Activated T-cell treated with anti-CD3 and anti-CD28 coated beads, Interleukin-2, amount 50 U/mL, for 72 hours (primary cell): Measurements from ENCODE around the gene KCNK17. TPM values are rescaled to one million over a fixed set of nuclear protein-coding genes. Genes with fewer than 3 reads are reported as not detected.
A peak's percentile ranks its signal among the peaks of the same experiment; 100 is the strongest.

Experiments
- ATAC-seq, 2 donors: fragments of 150-1000 bp; cut with Tn5 transposase; replicated peaks in 1 of 2; 2 replicates each; pipeline ENCODE4 v1.10.0; 2021; ENCODE audit warnings: moderate library complexity in 2 of 2, mild to moderate bottlenecking in 1 of 2
- DNase-seq, 2 donors: peaks; one replicate each; pipeline ENCODE4 v3.0.0; 2021 to 2022; ENCODE audit warnings: mixed read lengths in 1 of 2
- H3K27ac Mint-ChIP-seq: one replicate; pipeline ENCODE4 v1.8.0; 2022; ENCODE audit warnings: mild to moderate bottlenecking, moderate library complexity, mixed read lengths
- H3K27me3 Mint-ChIP-seq: one replicate; pipeline ENCODE4 v1.8.0; 2022; ENCODE audit warnings: low read depth, mixed read lengths
- H3K36me3 Mint-ChIP-seq, 2 donors: one replicate each; pipeline ENCODE4 v1.8.0; 2022; ENCODE audit warnings: mixed read lengths in 2 of 2, mild to moderate bottlenecking in 1 of 2; ENCODE audit not compliant: insufficient read depth in 2 of 2
- H3K4me1 Mint-ChIP-seq: one replicate; pipeline ENCODE4 v1.8.0; 2022; ENCODE audit warnings: low read depth, mixed read lengths
- H3K4me3 Mint-ChIP-seq, 2 donors: one replicate each; pipeline ENCODE4 v1.8.0; 2022; ENCODE audit warnings: mild to moderate bottlenecking in 2 of 2, mixed read lengths in 2 of 2, moderate library complexity in 2 of 2
- H3K9me3 Mint-ChIP-seq, 2 donors: one replicate each; pipeline ENCODE4 v1.8.0; 2022; ENCODE audit warnings: mixed read lengths in 2 of 2
- total RNA-seq, 2 donors: library from RNA; stranded (reverse); gene quantifications; one replicate each; pipeline ENCODE4 v1.2.3, GENCODE V29; 2022

Gene KCNK17
- total RNA-seq, 2 donors from 2014 or later: not detected

DNA sequence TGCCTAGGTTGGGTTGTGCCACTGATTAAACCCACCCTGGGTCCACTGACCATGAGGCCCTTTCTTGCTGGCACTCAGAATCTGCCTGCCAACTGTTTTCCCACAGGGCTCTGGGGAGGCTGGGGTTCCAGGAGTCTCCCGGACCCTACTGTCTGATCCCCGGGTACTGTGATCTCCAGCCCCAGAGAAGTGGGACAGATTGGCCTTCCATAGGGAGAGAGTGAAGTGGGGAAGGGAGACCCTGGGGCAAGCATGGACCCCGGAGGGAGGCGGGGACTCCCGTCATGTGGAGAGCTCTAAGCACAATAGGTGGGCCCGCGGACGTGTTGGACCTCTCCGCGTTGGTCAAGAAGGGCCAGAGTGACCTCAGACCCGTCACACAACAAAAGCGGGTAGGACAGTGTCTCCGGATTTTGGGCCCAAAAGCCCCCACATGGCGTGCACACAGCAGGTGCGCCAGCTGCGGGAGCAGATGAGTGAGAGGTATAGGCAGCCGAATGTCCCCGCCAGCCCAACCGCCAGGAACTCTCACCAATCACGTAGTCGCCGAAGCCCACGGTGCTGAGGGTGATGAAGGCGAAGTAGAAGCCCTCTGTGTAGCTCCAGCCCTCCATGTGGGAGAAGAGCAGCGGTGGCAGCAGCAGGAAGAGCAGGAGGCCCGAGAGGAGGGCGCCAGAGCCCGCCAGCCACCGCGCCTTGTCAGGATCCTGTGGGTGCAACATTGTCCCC lies 10.6 kb downstream of the KCNK17 start:
- no peaks in the 10 kb centered on the region for H3K36me3 Mint-ChIP-seq
- H3K4me3 Mint-ChIP-seq: no peak overlapping the region
- no peaks in the 10 kb centered on the region for H3K27me3 Mint-ChIP-seq
- peak; percentile 29 to 32 for ATAC-seq
- no peaks in the 10 kb centered on the region for H3K4me1 Mint-ChIP-seq
- no peak for DNase-seq
- H3K27ac Mint-ChIP-seq: no peak overlapping the region
- no peaks in the 10 kb centered on the region for H3K9me3 Mint-ChIP-seq

DNA sequence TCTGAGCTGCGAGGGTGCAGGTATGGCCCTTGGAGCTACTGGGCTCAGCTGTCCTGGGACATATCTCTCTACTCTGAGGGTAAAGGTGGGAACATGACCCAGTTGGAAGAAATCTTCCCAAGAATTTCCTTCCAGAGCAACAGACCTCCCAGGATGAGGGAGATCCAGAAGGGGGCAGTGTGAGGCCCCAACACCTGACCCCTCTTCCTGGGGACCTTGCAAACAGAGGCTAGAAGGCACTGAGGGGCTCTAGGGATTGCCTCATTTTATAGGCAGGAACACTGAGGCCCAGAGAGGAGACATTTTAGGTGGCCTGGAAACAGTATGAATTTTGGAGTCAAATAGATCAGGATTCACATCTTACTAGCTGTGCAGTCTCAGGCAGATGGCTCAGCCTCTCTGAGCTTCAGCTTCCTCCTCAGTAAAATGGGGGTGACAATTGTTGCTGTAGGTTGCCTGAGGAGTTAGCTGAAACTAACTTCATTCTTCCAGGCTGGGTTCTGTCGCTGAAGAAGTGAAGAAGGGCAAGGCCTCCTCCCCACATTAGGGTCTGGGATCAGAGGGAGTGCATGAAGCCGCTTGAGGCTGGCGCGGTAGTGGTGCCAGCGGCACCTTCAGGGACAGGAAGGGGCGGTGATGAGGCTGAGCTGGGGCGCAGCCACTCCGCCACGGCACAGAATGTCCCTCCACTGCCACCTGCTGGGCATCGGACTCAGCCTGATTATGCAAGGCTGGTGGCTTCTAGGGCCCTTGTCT lies 11.4 kb downstream of the KCNK17 start:
- ATAC-seq: peak; percentile 98
- no peaks in the 10 kb centered on the region for H3K27me3 Mint-ChIP-seq
- no peaks in the 10 kb centered on the region for H3K4me1 Mint-ChIP-seq
- H3K4me3 Mint-ChIP-seq: peak overlapping the region; percentile 58 to 61
- H3K9me3 Mint-ChIP-seq: no peaks in the 10 kb centered on the region
- no peak overlapping the region for H3K27ac Mint-ChIP-seq
- H3K36me3 Mint-ChIP-seq: no peaks in the 10 kb centered on the region
- peak; percentile 90 for DNase-seq

DNA sequence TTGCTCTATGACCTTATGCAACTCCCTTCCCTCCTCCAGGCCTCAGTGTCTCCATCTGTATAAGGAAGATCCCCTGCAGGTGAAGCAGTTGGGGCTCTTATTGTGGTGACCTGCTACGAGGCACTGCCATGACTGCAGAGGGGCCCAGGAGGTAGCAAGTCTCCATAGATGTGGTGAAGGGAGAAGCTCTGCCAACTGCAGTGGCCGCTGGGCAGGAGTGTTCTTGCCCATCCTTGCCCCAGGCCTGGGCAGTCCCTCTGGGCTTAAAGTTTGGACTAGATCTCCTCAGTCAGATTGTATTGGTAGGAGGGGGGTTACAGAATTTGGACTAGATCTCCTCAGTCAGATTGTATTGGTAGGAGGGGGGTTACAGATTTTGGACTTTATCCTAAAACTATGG lies 12.2 kb downstream of the KCNK17 start:
- no peaks in the 10 kb centered on the region for H3K4me1 Mint-ChIP-seq
- H3K36me3 Mint-ChIP-seq: no peaks in the 10 kb centered on the region
- H3K4me3 Mint-ChIP-seq: no peak overlapping the region
- DNase-seq (no peak), ATAC-seq (no peak)
- H3K27ac Mint-ChIP-seq: no peak overlapping the region
- no peaks in the 10 kb centered on the region for H3K9me3 Mint-ChIP-seq
- H3K27me3 Mint-ChIP-seq: no peaks in the 10 kb centered on the region

DNA sequence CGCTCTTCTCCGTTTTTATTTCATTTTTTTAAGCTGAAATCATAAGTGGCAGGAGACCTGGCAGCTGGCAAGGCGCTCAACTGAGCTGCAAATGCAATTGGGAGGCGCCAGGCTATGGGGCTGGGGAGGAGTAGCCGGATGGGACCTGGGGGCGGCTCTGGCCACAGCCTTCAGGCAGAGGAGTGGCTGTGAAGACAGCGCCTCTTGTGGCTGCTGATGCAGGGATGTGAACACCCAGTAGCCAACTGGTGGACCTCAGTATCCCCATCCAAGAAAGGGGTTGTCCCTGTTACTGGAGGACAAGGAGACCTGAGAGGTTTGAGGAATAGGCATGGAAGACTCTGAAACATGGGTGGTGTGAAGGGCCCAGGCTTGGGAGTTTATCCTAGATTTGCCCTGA lies 12.6 kb downstream of the KCNK17 start:
- H3K27ac Mint-ChIP-seq: no peak overlapping the region
- no peaks in the 10 kb centered on the region for H3K36me3 Mint-ChIP-seq
- ATAC-seq (no peak), DNase-seq (no peak)
- no peaks in the 10 kb centered on the region for H3K9me3 Mint-ChIP-seq
- H3K4me1 Mint-ChIP-seq: no peaks in the 10 kb centered on the region
- no peaks in the 10 kb centered on the region for H3K27me3 Mint-ChIP-seq
- no peak overlapping the region for H3K4me3 Mint-ChIP-seq

DNA sequence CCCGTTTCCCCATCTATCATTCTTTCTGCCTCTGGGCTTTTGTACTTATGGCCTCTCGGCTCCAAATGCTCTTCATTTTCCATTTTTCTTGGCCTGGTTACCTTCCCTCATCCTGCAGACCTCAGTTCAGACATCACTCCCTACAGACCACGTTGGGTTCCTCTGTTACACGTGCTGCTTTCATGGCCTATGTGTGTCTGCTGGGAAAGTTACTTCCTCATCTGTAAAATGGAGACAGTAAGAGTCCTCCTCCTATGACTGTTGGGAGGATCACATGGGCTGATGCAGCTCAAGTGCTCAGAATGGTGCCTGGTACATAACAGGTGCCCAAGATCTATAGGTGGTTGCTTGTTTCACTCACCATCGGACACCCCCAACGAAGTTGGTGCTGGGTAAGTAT lies 13.5 kb downstream of the KCNK17 start:
- no peaks in the 10 kb centered on the region for H3K9me3 Mint-ChIP-seq
- no peak overlapping the region for H3K27ac Mint-ChIP-seq
- no peaks in the 10 kb centered on the region for H3K36me3 Mint-ChIP-seq
- no peak overlapping the region for H3K4me3 Mint-ChIP-seq
- DNase-seq (no peak), ATAC-seq (no peak)
- H3K27me3 Mint-ChIP-seq: peaks cover 3% of the 10 kb centered on the region
- H3K4me1 Mint-ChIP-seq: no peaks in the 10 kb centered on the region

- H3K27me3 Mint-ChIP-seq: peaks cover 9% of the 10 kb centered on the region
Observed at GRCh38 chr6:39298061-39298460, 16.2 kb downstream of the KCNK17 start.

DNA sequence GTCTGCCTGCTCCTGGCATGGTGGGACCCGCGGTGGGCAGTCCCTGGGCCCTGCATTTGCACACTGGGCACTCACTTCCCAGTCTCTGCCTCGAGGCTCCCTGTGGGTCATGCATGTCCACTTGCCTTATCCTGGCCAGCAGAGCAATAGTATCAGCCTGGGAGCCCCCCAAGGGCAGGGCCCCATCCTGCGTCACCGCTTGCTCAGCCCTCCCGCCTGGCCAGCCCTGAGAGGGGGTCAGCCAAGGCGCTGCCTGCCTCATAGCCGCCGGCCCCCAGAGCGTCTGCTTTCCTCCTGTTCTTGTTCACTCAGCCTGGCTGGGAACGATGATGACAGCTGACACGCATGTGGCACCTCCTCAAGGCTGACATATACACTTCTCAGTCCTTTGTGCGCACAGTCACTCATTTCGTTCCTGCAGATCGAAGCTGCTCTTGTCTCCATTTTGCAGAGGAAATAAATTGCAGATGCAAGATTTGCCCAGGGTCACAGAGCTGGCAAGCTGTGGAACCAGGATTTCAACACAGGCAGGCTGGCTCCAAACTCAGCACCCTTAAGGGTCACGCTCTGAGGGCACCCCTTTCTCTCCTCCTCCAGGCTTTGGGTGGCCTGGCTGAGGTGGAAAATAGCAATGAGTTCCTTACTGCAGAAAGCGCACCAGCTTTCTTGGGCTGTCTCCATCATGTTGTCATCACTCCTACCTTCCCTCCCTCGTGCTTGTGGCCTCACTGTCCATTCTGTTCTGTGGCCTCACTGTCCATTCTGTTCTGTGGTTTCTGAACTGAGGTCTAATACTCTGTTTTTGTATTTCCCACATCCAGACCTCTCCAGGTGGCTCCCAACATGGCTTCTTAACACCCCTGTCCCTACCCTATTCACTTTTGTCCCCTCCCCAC lies 17.2 kb downstream of the KCNK17 start:
- no peak overlapping the region for H3K27ac Mint-ChIP-seq

More at GRCh38 chr6:39298061-39298460, 16.2 kb downstream of the KCNK17 start:
- no peak overlapping the region for H3K4me3 Mint-ChIP-seq
- DNase-seq (no peak), ATAC-seq (no peak)
- H3K9me3 Mint-ChIP-seq: no peaks in the 10 kb centered on the region
- H3K4me1 Mint-ChIP-seq: peaks cover 7% of the 10 kb centered on the region
- no peaks in the 10 kb centered on the region for H3K36me3 Mint-ChIP-seq
- H3K27ac Mint-ChIP-seq: no peak overlapping the region

DNA sequence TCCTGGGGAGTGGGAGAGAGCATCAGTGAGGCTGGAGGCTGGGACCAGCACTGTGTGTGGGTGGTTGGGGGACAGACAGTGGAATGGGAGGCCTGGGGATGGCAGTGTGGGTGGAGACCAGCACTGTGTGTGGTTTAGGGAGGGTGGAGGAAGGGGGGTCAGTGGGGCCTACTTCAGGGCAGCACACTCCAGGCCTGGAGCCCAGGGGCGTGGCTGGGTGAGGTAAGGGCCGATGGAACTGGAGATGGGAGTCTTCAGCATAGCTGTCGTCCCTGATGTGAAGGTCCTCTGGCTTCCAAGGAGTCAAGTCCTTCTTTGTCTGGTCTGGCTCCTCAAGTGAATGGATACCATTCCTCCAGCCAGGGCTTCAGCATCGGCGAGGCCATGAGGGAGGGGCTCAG lies 18.6 kb downstream of the KCNK17 start:
- no peaks in the 10 kb centered on the region for H3K9me3 Mint-ChIP-seq
- no peak for DNase-seq
- H3K36me3 Mint-ChIP-seq: no peaks in the 10 kb centered on the region
- peaks cover 7% of the 10 kb centered on the region for H3K4me1 Mint-ChIP-seq
- no peak overlapping the region for H3K4me3 Mint-ChIP-seq
- peaks cover 9% of the 10 kb centered on the region for H3K27me3 Mint-ChIP-seq
- ATAC-seq: no peak
- no peak overlapping the region for H3K27ac Mint-ChIP-seq

More for the DNA sequence above, 17.2 kb downstream of the KCNK17 start:
- Mint-ChIP-seq H3K9me3 (no peaks in the 10 kb centered on the region), H3K27me3 (peaks cover 9% of the 10 kb centered on the region), H3K4me3 (no peak overlapping the region), H3K36me3 (no peaks in the 10 kb centered on the region), H3K4me1 (peaks cover 7% of the 10 kb centered on the region)
- ATAC-seq (no peak), DNase-seq (no peak)

- DNase-seq (no peak), ATAC-seq (no peak)
- H3K27ac Mint-ChIP-seq: no peak overlapping the region
- H3K9me3 Mint-ChIP-seq: no peaks in the 10 kb centered on the region
- no peak overlapping the region for H3K4me3 Mint-ChIP-seq
- peaks cover 9% of the 10 kb centered on the region for H3K27me3 Mint-ChIP-seq
- H3K36me3 Mint-ChIP-seq: no peaks in the 10 kb centered on the region
- H3K4me1 Mint-ChIP-seq: peaks cover 7% of the 10 kb centered on the region
Observed at GRCh38 chr6:39294899-39295298, 19.3 kb downstream of the KCNK17 start.

DNA sequence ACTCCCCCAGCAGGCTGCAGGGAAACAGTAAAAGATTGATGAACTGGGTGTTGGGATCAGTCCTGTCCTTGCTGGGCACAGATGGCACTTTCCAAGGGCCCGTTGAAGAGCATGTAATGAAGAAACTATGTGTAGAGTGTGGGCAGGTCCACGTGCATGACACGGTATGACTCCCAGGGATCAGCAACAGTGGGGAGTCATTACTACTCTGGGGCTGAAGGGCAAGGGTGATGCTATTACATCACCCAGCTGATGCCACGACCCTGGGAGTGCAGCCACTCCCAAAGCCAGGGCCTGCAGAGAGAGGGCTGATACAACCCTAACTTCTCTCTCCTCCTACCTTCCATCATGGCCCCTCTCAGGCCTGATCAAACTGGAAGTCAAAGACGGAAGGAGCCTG lies 20.1 kb downstream of the KCNK17 start:
- H3K36me3 Mint-ChIP-seq: no peaks in the 10 kb centered on the region
- DNase-seq (no peak), ATAC-seq (no peak)
- H3K4me3 Mint-ChIP-seq: no peak overlapping the region
- H3K4me1 Mint-ChIP-seq: peaks cover 7% of the 10 kb centered on the region
- no peak overlapping the region for H3K27ac Mint-ChIP-seq
- peaks cover 9% of the 10 kb centered on the region for H3K27me3 Mint-ChIP-seq
- no peaks in the 10 kb centered on the region for H3K9me3 Mint-ChIP-seq

DNA sequence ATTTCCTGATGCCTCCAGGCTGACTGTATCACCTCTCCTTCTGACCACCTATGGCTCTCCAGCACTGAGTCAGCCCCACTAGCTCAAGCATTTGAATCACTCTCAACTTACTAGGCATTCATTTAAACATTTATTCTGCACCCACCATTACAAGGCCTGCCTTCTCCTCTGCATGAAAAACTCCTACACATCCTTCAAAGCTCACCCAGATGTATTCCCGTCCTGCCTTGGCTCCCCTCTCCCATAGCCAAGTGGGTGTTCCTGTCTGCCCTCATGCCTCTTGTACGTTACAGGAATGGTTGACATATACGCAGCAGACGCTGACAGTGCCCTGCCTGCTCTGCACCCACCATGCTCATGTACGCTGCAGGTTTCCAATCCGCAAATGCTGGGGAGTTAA lies 21.6 kb downstream of the KCNK17 start:
- Mint-ChIP-seq H3K27ac (no peak overlapping the region), H3K9me3 (no peaks in the 10 kb centered on the region), H3K4me1 (peaks cover 7% of the 10 kb centered on the region), H3K36me3 (no peaks in the 10 kb centered on the region), H3K4me3 (no peak overlapping the region), H3K27me3 (peaks cover 14% of the 10 kb centered on the region)
- ATAC-seq: no peak
- no peak for DNase-seq

DNA sequence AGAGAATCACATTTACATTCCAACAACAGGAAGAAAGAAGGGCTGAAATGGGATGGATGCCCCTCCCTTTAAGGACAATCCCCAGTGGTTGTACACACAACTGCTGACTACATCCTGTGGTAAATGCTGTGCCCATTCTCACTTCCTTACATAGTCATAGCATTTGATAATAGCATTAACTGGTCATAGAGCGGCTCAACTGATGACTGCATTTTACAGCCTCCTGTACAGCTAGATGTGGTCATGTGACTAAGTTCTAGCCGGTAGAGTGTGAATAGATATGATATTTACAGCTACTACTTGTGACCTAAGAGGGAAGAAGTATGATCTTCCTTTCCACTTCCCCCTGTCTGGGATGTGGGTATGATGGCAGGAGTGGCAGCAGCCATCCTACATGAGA lies 24.7 kb downstream of the KCNK17 start:
- ATAC-seq (peak; percentile 40 to 43), DNase-seq (no peak)
- Mint-ChIP-seq H3K27me3 (peaks cover 10% of the 10 kb centered on the region), H3K27ac (no peak overlapping the region), H3K36me3 (no peaks in the 10 kb centered on the region), H3K4me3 (no peak overlapping the region), H3K4me1 (no peaks in the 10 kb centered on the region), H3K9me3 (no peaks in the 10 kb centered on the region)

DNA sequence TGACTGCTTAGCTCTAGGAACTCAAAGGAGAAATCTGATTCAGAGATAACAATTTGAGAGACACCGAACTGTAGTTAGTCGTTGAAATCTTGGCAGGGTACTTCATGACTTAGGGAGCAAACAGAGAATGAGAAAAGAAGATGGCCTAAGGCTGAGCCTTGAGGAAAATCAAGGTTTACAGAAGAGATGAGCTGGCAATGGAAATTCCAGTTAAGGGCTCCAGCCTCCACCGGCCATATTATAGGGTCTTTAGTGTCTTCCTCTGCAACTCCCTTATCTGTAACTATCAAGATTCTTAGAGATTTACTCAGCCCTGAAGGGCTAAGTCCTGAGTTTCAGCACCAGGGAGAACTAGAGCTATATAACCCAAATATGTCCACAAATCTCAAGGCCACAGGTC lies 26.6 kb downstream of the KCNK17 start:
- H3K36me3 Mint-ChIP-seq: no peaks in the 10 kb centered on the region
- H3K27ac Mint-ChIP-seq: no peak overlapping the region
- no peak overlapping the region for H3K4me3 Mint-ChIP-seq
- no peak for DNase-seq
- no peak for ATAC-seq
- H3K4me1 Mint-ChIP-seq: no peaks in the 10 kb centered on the region
- peaks cover 17% of the 10 kb centered on the region for H3K27me3 Mint-ChIP-seq
- H3K9me3 Mint-ChIP-seq: no peaks in the 10 kb centered on the region
